ENCODE results near the gene WBP2. TPM values are rescaled to one million over a fixed set of nuclear protein-coding genes. Genes with fewer than 3 reads are reported as not detected.

The WBP2 gene
- total RNA-seq, 4 donors from 2014 or later: 24.9 to 44.2 (median 36.9) TPM

GRCh38 chr17:75875940-75876189 is 20.7 kb upstream of the WBP2 start:
- TF ChIP-seq POLR2A (IDR thresholded peaks at IDR 0.05): no peak
- no peak for TF ChIP-seq CTCF (IDR thresholded peaks at IDR 0.05)
- Histone ChIP-seq H3K27me3 (no peaks in the 10 kb centered on the region), H3K4me3 (peak overlapping the region in 3 of 4 donors; percentile 67 to 86 (median 82)), H3K36me3 (peaks cover 8 to 21% (median 13%) of the 10 kb centered on the region in 3 donors), H3K27ac (peak overlapping the region; percentile 93 to 98 (median 96)), H3K4me1 (peaks cover 54 to 94% (median 59%) of the 10 kb centered on the region in 3 donors), H3K9me3 (no peaks in the 10 kb centered on the region)
- no peak for DNase-seq
- 0% methylated on average over 1 of the region's 5 CpGs; no CpG with 5 or more reads in 1 of the 2 donors for WGBS, 2 donors
- intact Hi-C loops (cut with DNase I): no loop called here

GRCh38 chr17:75875182-75875939 is 20.2 kb upstream of the WBP2 start:
- H3K9me3 ChIP-seq: no peaks in the 10 kb centered on the region
- peak overlapping the region in 3 of 4 donors; percentile 67 to 86 (median 82) for H3K4me3 ChIP-seq
- H3K4me1 ChIP-seq: peaks cover 54 to 94% (median 63%) of the 10 kb centered on the region in 3 donors
- no peaks in the 10 kb centered on the region for H3K27me3 ChIP-seq
- intact Hi-C loops (cut with DNase I): no loop called here
- TF ChIP-seq CTCF (IDR thresholded peaks at IDR 0.05): no peak
- TF ChIP-seq POLR2A (IDR thresholded peaks at IDR 0.05): no peak
- peak overlapping the region; percentile 93 to 98 (median 96) for H3K27ac ChIP-seq
- DNase-seq: no peak
- peaks cover 8 to 21% (median 13%) of the 10 kb centered on the region in 3 donors for H3K36me3 ChIP-seq
- 25 to 35% methylated on average over 5 to 7 of the region's 18 CpGs for WGBS, 2 donors

- intact Hi-C loops (cut with DNase I): no loop called here
Measured at GRCh38 chr17:75874323-75875181, 19.4 kb upstream of the WBP2 start.

GRCh38 chr17:75873587-75874322 is 18.6 kb upstream of the WBP2 start:
- H3K4me1 ChIP-seq: peaks cover 62 to 100% (median 79%) of the 10 kb centered on the region in 3 donors
- no peak overlapping the region for H3K4me3 ChIP-seq
- peaks cover 8 to 21% (median 13%) of the 10 kb centered on the region in 3 donors for H3K36me3 ChIP-seq
- intact Hi-C loops (cut with DNase I): no loop called here
- no peaks in the 10 kb centered on the region for H3K9me3 ChIP-seq
- WGBS, 2 donors: 54 to 73% methylated on average over 6 to 8 of the region's 11 CpGs
- TF ChIP-seq POLR2A (IDR thresholded peaks at IDR 0.05) (no peak), CTCF (IDR thresholded peaks at IDR 0.05) (no peak)
- no peaks in the 10 kb centered on the region for H3K27me3 ChIP-seq
- H3K27ac ChIP-seq: peak overlapping the region; percentile 93 to 98 (median 96)
- no peak for DNase-seq

More at GRCh38 chr17:75874323-75875181, 19.4 kb upstream of the WBP2 start:
- WGBS, 2 donors: 85 to 87% methylated on average over 7 to 22 of the region's 38 CpGs
- Histone ChIP-seq H3K36me3 (peaks cover 8 to 21% (median 13%) of the 10 kb centered on the region in 3 donors), H3K27me3 (no peaks in the 10 kb centered on the region), H3K4me3 (peak overlapping the region in 1 of 4 donors; percentile 82), H3K27ac (peak overlapping the region; percentile 93 to 98 (median 96)), H3K4me1 (peaks cover 62 to 97% (median 71%) of the 10 kb centered on the region in 3 donors), H3K9me3 (no peaks in the 10 kb centered on the region)
- no peak for TF ChIP-seq CTCF (IDR thresholded peaks at IDR 0.05)
- TF ChIP-seq POLR2A (IDR thresholded peaks at IDR 0.05): no peak
- DNase-seq: no peak
